HepG2 (cell line): ENCODE results near the gene ANKRD11. TPM values are rescaled to one million over a fixed set of nuclear protein-coding genes. Genes with fewer than 3 reads are reported as not detected.

Experiments used
- EZH2 ChIP-seq: conservative IDR thresholded peaks from 2 replicates; pipeline ENCODE4 v1.6.1; 2012; ENCODE audit warnings: mild to moderate bottlenecking, low read depth, low read length, moderate library complexity
- FOXA1 ChIP-seq, 2 experiments: fragments of 450-650 bp in 1 of 2; sonication (generic) in 1 of 2; formaldehyde crosslinking in 1 of 2; IDR thresholded peaks; 2 replicates each; pipeline versions ENCODE4 v1.4.0 to v1.6.1; 2016 to 2020; ENCODE audit warnings: missing genetic modification reagents in 1 of 2
- GMEB1 ChIP-seq: sonication (generic); formaldehyde crosslinking; IDR thresholded peaks from 2 replicates; pipeline ENCODE4 v1.5.1; 2020; ENCODE audit warnings: missing genetic modification reagents, mild to moderate bottlenecking, borderline replicate concordance
- NRL ChIP-seq: sonication (generic); formaldehyde crosslinking; IDR thresholded peaks from 2 replicates; pipeline ENCODE4 v1.5.0; 2020; ENCODE audit warnings: missing genetic modification reagents, mild to moderate bottlenecking, moderate library complexity, borderline replicate concordance
- REPIN1 ChIP-seq: sonication (generic); formaldehyde crosslinking; IDR thresholded peaks from 2 replicates; pipeline ENCODE4 v1.8.0; 2022; ENCODE audit warnings: missing genetic modification reagents, low read depth, mild to moderate bottlenecking, borderline replicate concordance
- RFXANK ChIP-seq: IDR thresholded peaks from 2 replicates; pipeline ENCODE4 v1.6.1; 2016
- SP140L ChIP-seq: sonication (generic); formaldehyde crosslinking; IDR thresholded peaks from 2 replicates; pipeline ENCODE4 v1.4.0; 2020; ENCODE audit warnings: missing genetic modification reagents, borderline replicate concordance
- SP4 ChIP-seq: sonication (generic); formaldehyde crosslinking; IDR thresholded peaks from 2 replicates; pipeline ENCODE4 v1.8.1; 2023; ENCODE audit warnings: mild to moderate bottlenecking, missing genetic modification reagents
- STAT6 ChIP-seq: sonication (generic); formaldehyde crosslinking; IDR thresholded peaks from 2 replicates; pipeline ENCODE4 v1.4.0; 2020; ENCODE audit warnings: missing genetic modification reagents, mild to moderate bottlenecking, borderline replicate concordance
- SUZ12 ChIP-seq: fragments of 150-350 bp; IDR thresholded peaks from 2 replicates; pipeline ENCODE4 v1.6.1; 2014; ENCODE audit warnings: low read depth, low read length
- ZBTB26 ChIP-seq: IDR thresholded peaks from 2 replicates; pipeline ENCODE4 v1.6.1; 2016; ENCODE audit warnings: missing compliant biosample characterization, missing genetic modification reagents, borderline replicate concordance
- ZMYM2 ChIP-seq: sonication (generic); formaldehyde crosslinking; IDR thresholded peaks from 2 replicates; pipeline ENCODE4 v1.8.0; 2022; ENCODE audit warnings: mild to moderate bottlenecking, missing genetic modification reagents
- ZNF564 ChIP-seq: sonication (generic); formaldehyde crosslinking; IDR thresholded peaks from 2 replicates; pipeline ENCODE4 v1.8.1; 2023; ENCODE audit warnings: mild to moderate bottlenecking, missing genetic modification reagents
- ZNF615 ChIP-seq: sonication (generic); formaldehyde crosslinking; IDR thresholded peaks from 2 replicates; pipeline ENCODE4 v1.5.0; 2020; ENCODE audit warnings: mild to moderate bottlenecking, missing genetic modification reagents, borderline replicate concordance
- ZSCAN22 ChIP-seq: sonication (generic); formaldehyde crosslinking; IDR thresholded peaks from 2 replicates; pipeline ENCODE4 v1.4.0; 2020; ENCODE audit warnings: mild to moderate bottlenecking, missing genetic modification reagents
- polyA plus RNA-seq, 8 experiments: library from polyadenylated mRNA; depleted of rRNA in 3 of 8; stranded (reverse) in 7 of 8; unstranded in 1 of 8; fragments of >200 nt; fragmentation: Illumina TruSeq in 4 of 8; extraction: Trizol in 4 of 8; gene quantifications; 2 replicates each; pipeline versions ENCODE4 v1.2.1 to v1.2.3, GENCODE V29; 2011 to 2016; ENCODE audit warnings: low read depth in 4 of 8, missing spikeins in 1 of 8, mixed read lengths in 1 of 8; ENCODE audit not compliant: insufficient read depth in 1 of 8
- total RNA-seq, 5 experiments: library from RNA; depleted of rRNA; stranded (reverse); fragments of >200 nt; fragmentation: Illumina TruSeq; extraction: Trizol; gene quantifications; 2 replicates each; pipeline ENCODE4 v1.2.3, GENCODE V29; 2016; ENCODE audit warnings: low read depth in 1 of 5
- TF ChIP-seq, protein P1 (sequence below): fragments of 450-650 bp; IDR thresholded peaks from 2 replicates; pipeline ENCODE4 v1.6.1; 2017
- TF ChIP-seq, protein P2 (sequence below): sonication (generic); formaldehyde crosslinking; IDR thresholded peaks from 2 replicates; pipeline ENCODE4 v1.5.0; 2020; ENCODE audit warnings: missing genetic modification reagents
- TF ChIP-seq, protein P3 (sequence below): sonication (generic); formaldehyde crosslinking; IDR thresholded peaks from 2 replicates; pipeline ENCODE4 v1.4.0; 2020; ENCODE audit warnings: missing genetic modification reagents; ENCODE audit errors: not compliant biosample characterization

ANKRD11 gene
- total and polyA plus RNA-seq, 2 of the 13 experiments (the other 11 are each of a cell fraction or from before 2014, with no cell fraction given) = 21.4 to 38.4 TPM

DNA sequence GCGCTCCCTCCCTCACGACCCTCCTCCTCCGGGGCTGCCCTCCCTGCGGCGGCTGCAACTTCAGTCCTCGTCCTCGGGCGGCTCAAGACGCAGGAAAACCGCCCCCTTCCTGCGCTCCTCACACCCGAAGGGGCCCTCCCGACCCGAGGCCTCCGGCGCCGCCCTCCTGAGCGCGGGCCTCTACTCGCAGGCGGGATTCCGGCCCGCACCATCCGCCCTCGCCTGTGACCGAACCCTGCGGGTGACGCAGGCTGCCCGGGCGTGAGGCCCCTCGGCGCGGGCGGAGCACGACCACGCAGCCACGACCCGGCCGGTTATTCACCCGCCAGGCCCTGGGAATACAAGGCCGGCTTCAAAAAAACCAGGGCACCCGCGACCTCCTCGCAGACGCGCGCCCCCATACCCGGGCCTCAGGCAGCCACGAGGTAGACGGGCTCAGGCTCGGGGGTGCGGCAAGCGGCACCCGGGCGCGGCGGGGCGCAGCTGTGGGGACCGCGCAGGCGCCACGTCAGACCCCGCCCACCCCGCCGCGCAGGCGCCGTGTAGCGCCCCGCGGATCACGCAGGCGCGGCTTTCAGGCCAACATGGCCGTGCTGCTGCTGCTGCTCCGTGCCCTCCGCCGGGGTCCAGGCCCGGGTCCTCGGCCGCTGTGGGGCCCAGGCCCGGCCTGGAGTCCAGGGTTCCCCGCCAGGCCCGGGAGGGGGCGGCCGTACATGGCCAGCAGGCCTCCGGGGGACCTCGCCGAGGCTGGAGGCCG, 17.7 kb upstream of the ANKRD11 start, which contains the start of gene SPG7 (continued):
- TF ChIP-seq GMEB1 = peak; percentile 79; the same call in 1 of the 2 replicates
- TF ChIP-seq NRL = peak; percentile 90
- TF ChIP-seq, protein P1, sequence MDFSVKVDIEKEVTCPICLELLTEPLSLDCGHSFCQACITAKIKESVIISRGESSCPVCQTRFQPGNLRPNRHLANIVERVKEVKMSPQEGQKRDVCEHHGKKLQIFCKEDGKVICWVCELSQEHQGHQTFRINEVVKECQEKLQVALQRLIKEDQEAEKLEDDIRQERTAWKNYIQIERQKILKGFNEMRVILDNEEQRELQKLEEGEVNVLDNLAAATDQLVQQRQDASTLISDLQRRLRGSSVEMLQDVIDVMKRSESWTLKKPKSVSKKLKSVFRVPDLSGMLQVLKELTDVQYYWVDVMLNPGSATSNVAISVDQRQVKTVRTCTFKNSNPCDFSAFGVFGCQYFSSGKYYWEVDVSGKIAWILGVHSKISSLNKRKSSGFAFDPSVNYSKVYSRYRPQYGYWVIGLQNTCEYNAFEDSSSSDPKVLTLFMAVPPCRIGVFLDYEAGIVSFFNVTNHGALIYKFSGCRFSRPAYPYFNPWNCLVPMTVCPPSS = no peak
- TF ChIP-seq, protein P2, sequence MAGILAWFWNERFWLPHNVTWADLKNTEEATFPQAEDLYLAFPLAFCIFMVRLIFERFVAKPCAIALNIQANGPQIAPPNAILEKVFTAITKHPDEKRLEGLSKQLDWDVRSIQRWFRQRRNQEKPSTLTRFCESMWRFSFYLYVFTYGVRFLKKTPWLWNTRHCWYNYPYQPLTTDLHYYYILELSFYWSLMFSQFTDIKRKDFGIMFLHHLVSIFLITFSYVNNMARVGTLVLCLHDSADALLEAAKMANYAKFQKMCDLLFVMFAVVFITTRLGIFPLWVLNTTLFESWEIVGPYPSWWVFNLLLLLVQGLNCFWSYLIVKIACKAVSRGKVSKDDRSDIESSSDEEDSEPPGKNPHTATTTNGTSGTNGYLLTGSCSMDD (CRISPR knock-in tag) = no peak; the same call in 1 of the 2 replicates
- TF ChIP-seq ZMYM2 = 0 out of 2 replicates have a peak, but pooled peaks have one; percentile 51
- TF ChIP-seq ZSCAN22 (CRISPR knock-in tag) = no peak; the same call in 1 of the 2 replicates
- TF ChIP-seq STAT6 (CRISPR knock-in tag) = no peak; the same call in 1 of the 2 replicates
- peak; percentile 57; the same call in 1 of the 2 replicates for TF ChIP-seq ZBTB26 (CRISPR knock-in tag)
- TF ChIP-seq SP4 (CRISPR knock-in tag) = peak; percentile 84
- TF ChIP-seq, protein P3, sequence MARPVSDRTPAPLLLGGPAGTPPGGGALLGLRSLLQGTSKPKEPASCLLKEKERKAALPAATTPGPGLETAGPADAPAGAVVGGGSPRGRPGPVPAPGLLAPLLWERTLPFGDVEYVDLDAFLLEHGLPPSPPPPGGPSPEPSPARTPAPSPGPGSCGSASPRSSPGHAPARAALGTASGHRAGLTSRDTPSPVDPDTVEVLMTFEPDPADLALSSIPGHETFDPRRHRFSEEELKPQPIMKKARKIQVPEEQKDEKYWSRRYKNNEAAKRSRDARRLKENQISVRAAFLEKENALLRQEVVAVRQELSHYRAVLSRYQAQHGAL (CRISPR knock-in tag) = no peak
- TF ChIP-seq FOXA1 (IDR thresholded peaks at IDR 0.05) = no peak
- TF ChIP-seq FOXA1 (CRISPR knock-in tag; IDR thresholded peaks at IDR 0.05) = no peak
- TF ChIP-seq RFXANK (CRISPR knock-in tag) = no peak
- TF ChIP-seq ZNF615 (CRISPR knock-in tag) = no peak
- no peak for TF ChIP-seq REPIN1 (CRISPR knock-in tag)
- TF ChIP-seq SP140L (CRISPR knock-in tag) = no peak
- no peak for TF ChIP-seq EZH2
- peak; percentile 87; the same call in 1 of the 2 replicates for TF ChIP-seq ZNF564
- TF ChIP-seq SUZ12 = no peak
